Measurements from ENCODE around the gene GATAD2A.

The GATAD2A gene

DNA sequence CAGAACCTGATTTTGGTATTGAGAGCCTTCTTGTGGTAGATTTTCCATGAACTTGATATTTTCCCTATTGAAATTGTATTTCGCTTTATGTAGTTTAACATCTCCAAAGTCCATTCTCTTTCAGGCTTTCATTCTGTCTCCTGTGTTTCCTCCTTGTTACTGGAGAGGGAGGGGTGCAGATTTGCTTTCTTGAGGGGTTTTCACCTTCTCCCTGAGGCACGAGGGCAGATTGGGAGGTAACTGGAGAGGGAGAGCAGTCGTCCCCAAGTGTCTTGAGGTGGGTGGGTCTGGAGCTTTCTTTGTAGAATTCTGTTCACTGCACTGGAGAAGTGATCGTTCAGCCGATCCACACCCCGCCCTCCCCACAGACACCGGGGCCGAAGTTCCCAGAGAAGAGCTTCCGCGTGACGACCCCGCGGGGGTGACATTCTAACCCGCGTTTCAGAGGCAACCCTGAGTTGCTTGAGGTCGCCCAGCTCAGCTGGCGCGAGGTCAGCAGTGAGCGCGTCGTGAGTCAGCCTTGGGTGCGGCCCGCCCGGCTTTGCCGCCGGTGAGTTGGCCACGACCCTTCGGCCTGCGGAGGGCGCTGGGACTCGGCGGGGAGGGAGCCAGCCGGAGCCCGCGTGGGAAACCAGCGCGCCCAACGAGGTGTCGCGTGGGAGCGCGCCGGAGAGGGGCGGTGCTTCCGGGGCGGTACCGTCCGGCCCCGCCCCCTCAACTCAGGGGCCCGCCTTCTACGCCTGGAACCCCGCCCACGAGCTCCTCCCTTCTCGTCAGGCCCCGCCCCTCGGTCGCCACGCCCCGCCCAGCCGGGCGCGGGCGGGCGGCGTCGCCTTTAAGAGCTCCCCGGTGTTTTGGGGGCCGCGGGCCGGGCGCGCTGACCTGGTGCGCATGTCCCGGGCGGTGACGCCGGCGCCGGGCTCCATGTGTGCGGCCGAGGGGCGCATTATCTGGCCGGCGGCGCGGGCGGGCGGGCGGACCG lies at the start of gene GATAD2A:
TSS of gene GATAD2A (plus strand) at position 797 of the 982 bp plus-strand sequence. CDS start 59,671 bp downstream, outside the sequence.
- Histone ChIP-seq H3K4me2 (peak within 1 kb of the TSS; percentile 96), H4K20me1 (peaks cover 78% of the 10 kb centered on the region), H3K27ac (peak within 1 kb of the TSS; percentile 95), H3K4me1 (peaks cover 86% of the 10 kb centered on the region), H3K36me3 (no peaks in the 10 kb centered on the region), H3K4me3 (peak within 1 kb of the TSS; percentile 88), H3K9ac (peak within 1 kb of the TSS; percentile 94), H3K27me3 (no peaks in the 10 kb centered on the region), H3K9me3 (no peaks in the 10 kb centered on the region)
- no peak for TF ChIP-seq Cebpa-rat (IDR thresholded peaks at IDR 0.05)

GRCh38 chr19:19356500-19356899 lies 49.0 kb upstream of the GATAD2A start:
- Histone ChIP-seq H4K20me1 (no peaks in the 10 kb centered on the region), H3K4me1 (peaks cover 34% of the 10 kb centered on the region), H3K9me3 (no peaks in the 10 kb centered on the region), H3K27me3 (no peaks in the 10 kb centered on the region), H3K27ac (no peak overlapping the region), H3K4me2 (no peak overlapping the region), H3K36me3 (peaks cover 66% of the 10 kb centered on the region), H3K9ac (no peak overlapping the region), H3K4me3 (no peak overlapping the region)
- no peak for TF ChIP-seq Cebpa-rat (IDR thresholded peaks at IDR 0.05)

- no peak overlapping the region for H3K27ac ChIP-seq
- H3K4me1 ChIP-seq = peaks cover 39% of the 10 kb centered on the region
- H3K4me2 ChIP-seq = no peak overlapping the region
- no peak for TF ChIP-seq Cebpa-rat (IDR thresholded peaks at IDR 0.05)
- no peaks in the 10 kb centered on the region for H3K9me3 ChIP-seq
- H4K20me1 ChIP-seq = no peaks in the 10 kb centered on the region
- peaks cover 61% of the 10 kb centered on the region for H3K36me3 ChIP-seq
- H3K4me3 ChIP-seq = no peak overlapping the region
- no peaks in the 10 kb centered on the region for H3K27me3 ChIP-seq
- H3K9ac ChIP-seq = no peak overlapping the region
These were observed 48.4 kb upstream of the GATAD2A start for GRCh38 chr19:19356901-19357566.

- TF ChIP-seq Cebpa-rat (IDR thresholded peaks at IDR 0.05) = no peak
- peaks cover 20% of the 10 kb centered on the region for H3K36me3 ChIP-seq
- no peaks in the 10 kb centered on the region for H3K9me3 ChIP-seq
- H4K20me1 ChIP-seq = no peaks in the 10 kb centered on the region
- H3K27me3 ChIP-seq = no peaks in the 10 kb centered on the region
- peak overlapping the region; percentile 52; the same call in 1 of the 2 replicates for H3K27ac ChIP-seq
- peak overlapping the region; percentile 69 for H3K4me2 ChIP-seq
- no peak overlapping the region for H3K9ac ChIP-seq
- no peak overlapping the region for H3K4me3 ChIP-seq
- H3K4me1 ChIP-seq = peaks cover 73% of the 10 kb centered on the region
These were observed 44.3 kb upstream of the GATAD2A start for GRCh38 chr19:19361075-19361594.

DNA sequence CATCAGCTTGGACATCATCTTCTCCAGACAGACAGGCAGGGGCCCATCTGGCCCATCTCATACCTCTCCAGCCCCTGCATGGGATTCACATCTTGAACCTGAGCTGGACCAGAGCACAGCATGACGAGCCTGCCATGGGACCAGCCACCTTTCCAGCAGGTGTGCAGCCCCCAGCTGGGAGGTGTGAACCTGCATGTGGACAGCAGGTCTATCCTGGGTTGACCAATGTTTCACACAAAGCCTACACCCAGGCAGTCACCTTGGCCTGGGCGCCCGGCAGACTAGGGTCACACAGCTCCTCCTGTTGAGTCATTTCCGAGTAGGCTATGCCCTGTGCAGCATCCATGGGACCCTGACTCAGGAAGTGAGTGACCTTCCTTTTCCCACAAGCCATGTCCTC lies 43.4 kb upstream of the GATAD2A start:
- no peaks in the 10 kb centered on the region for H3K9me3 ChIP-seq
- peak overlapping the region; percentile 52 for H3K27ac ChIP-seq
- peak overlapping the region; percentile 31; the same call in 1 of the 2 replicates for H3K9ac ChIP-seq
- H3K4me1 ChIP-seq = peaks cover 81% of the 10 kb centered on the region
- H4K20me1 ChIP-seq = no peaks in the 10 kb centered on the region
- H3K4me2 ChIP-seq = peak overlapping the region; percentile 69
- H3K36me3 ChIP-seq = peaks cover 11% of the 10 kb centered on the region
- TF ChIP-seq Cebpa-rat (IDR thresholded peaks at IDR 0.05) = no peak
- H3K4me3 ChIP-seq = no peak overlapping the region
- H3K27me3 ChIP-seq = no peaks in the 10 kb centered on the region

- H4K20me1 ChIP-seq = no peaks in the 10 kb centered on the region
- H3K4me3 ChIP-seq = no peak overlapping the region
- peak overlapping the region; percentile 21; the same call in 1 of the 2 replicates for H3K4me2 ChIP-seq
- H3K4me1 ChIP-seq = peaks cover 54% of the 10 kb centered on the region
- TF ChIP-seq Cebpa-rat (IDR thresholded peaks at IDR 0.05) = no peak
- H3K27me3 ChIP-seq = no peaks in the 10 kb centered on the region
- H3K9me3 ChIP-seq = no peaks in the 10 kb centered on the region
- no peak overlapping the region for H3K27ac ChIP-seq
- H3K9ac ChIP-seq = no peak overlapping the region
- no peaks in the 10 kb centered on the region for H3K36me3 ChIP-seq
These were observed 38.8 kb upstream of the GATAD2A start for GRCh38 chr19:19366434-19367396.

- Histone ChIP-seq H3K9ac (no peak overlapping the region), H3K27me3 (no peaks in the 10 kb centered on the region), H3K36me3 (no peaks in the 10 kb centered on the region), H3K4me1 (peaks cover 51% of the 10 kb centered on the region), H4K20me1 (no peaks in the 10 kb centered on the region), H3K9me3 (no peaks in the 10 kb centered on the region), H3K4me3 (no peak overlapping the region), H3K4me2 (no peak overlapping the region), H3K27ac (no peak overlapping the region)
- TF ChIP-seq Cebpa-rat (IDR thresholded peaks at IDR 0.05) = no peak
These were observed 37.4 kb upstream of the GATAD2A start for GRCh38 chr19:19368087-19368486.

DNA sequence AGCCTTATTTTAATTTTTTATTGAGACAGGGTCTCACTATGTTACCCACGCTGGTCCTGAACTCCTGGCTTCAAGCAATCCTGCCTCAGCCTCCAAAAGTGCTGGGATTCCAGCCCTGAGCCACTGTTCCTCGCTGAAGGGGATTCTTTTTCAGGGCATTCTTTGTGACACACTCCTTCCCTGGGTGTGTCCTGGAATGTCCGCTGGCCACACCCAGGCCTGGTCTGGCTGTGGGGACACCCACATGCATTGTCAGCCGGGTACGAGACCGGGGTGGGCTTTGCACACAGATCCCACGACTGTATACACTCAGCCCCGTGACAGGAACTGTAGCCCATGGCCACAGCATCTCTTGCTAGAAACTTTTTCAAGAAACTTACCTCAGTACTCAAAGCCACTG lies 34.4 kb upstream of the GATAD2A start:
- H3K4me3 ChIP-seq = no peak overlapping the region
- H3K27me3 ChIP-seq = no peaks in the 10 kb centered on the region
- H3K4me1 ChIP-seq = peaks cover 51% of the 10 kb centered on the region
- no peak overlapping the region for H3K9ac ChIP-seq
- H4K20me1 ChIP-seq = no peaks in the 10 kb centered on the region
- H3K9me3 ChIP-seq = no peaks in the 10 kb centered on the region
- no peak overlapping the region for H3K4me2 ChIP-seq
- H3K27ac ChIP-seq = no peak overlapping the region
- no peaks in the 10 kb centered on the region for H3K36me3 ChIP-seq
- TF ChIP-seq Cebpa-rat (IDR thresholded peaks at IDR 0.05) = no peak
